HG03354 (cell line): Measurements from ENCODE around the gene THBS2.

Experiments
- ATAC-seq: cut with Tn5 transposase; IDR thresholded peaks from one replicate; pipeline ENCODE4 v1.9.1; 2021; ENCODE audit warnings: mild to moderate bottlenecking; ENCODE audit not compliant: unreplicated experiment, poor library complexity, severe bottlenecking

THBS2 gene

GRCh38 chr6:169234634-169235033, 19.0 kb downstream of the THBS2 start:
- ATAC-seq = no peak

- ATAC-seq = no peak
These were observed 19.8 kb downstream of the THBS2 start for GRCh38 chr6:169233832-169234231.

- no peak for ATAC-seq
These were observed 20.5 kb downstream of the THBS2 start for GRCh38 chr6:169233181-169233580.

- ATAC-seq = no peak
These were observed 21.1 kb downstream of the THBS2 start for GRCh38 chr6:169232507-169232931.

GRCh38 chr6:169231790-169232506, 21.7 kb downstream of the THBS2 start:
- ATAC-seq = no peak

GRCh38 chr6:169230946-169231789, 22.5 kb downstream of the THBS2 start:
- ATAC-seq = no peak

GRCh38 chr6:169230322-169230665, 23.4 kb downstream of the THBS2 start:
- ATAC-seq = no peak

GRCh38 chr6:169229615-169230321, 23.9 kb downstream of the THBS2 start:
- ATAC-seq = no peak

- ATAC-seq = no peak
These were observed 26.5 kb downstream of the THBS2 start for GRCh38 chr6:169227116-169227515.

- ATAC-seq = no peak
These were observed 27.8 kb downstream of the THBS2 start for GRCh38 chr6:169225887-169226286.

- ATAC-seq = no peak
These were observed 28.5 kb downstream of the THBS2 start for GRCh38 chr6:169225131-169225576.

GRCh38 chr6:169224716-169225115, 28.9 kb downstream of the THBS2 start:
- ATAC-seq = no peak

GRCh38 chr6:169224185-169224695, 29.4 kb downstream of the THBS2 start:
- ATAC-seq = no peak

- ATAC-seq = no peak
These were observed 30.6 kb downstream of the THBS2 start for GRCh38 chr6:169223006-169223405.

GRCh38 chr6:169222126-169222525, 31.5 kb downstream of the THBS2 start:
- no peak for ATAC-seq

- ATAC-seq = no peak
These were observed 32.4 kb downstream of the THBS2 start for GRCh38 chr6:169221264-169221663.

GRCh38 chr6:169220068-169220964, 33.3 kb downstream of the THBS2 start:
- ATAC-seq = no peak

GRCh38 chr6:169217972-169218371, 35.7 kb downstream of the THBS2 start:
- ATAC-seq = no peak

GRCh38 chr6:169216830-169217229, 36.8 kb downstream of the THBS2 start:
- ATAC-seq = no peak
